Caco-2 (cell line): ENCODE results near the gene PCSK9. TPM values are rescaled to one million over a fixed set of nuclear protein-coding genes. Genes with fewer than 3 reads are reported as not detected.

Experiments
- BruUV-seq: library from RNA; stranded (reverse); fragments of 400-500 nt; replicated peaks from 2 replicates; lab custom pipeline; 2021; lab: Mats Ljungman, UMichigan
- CTCF ChIA-PET: fragments of 300-600 bp; sonication (Branson Sonifier 250); formaldehyde crosslinking; loops from one replicate; lab custom pipeline; 2022; ENCODE audit warnings: antibody characterized with exemption; lab: Charles Lee
- POLR2A ChIA-PET: fragments of 300-600 bp; sonication (Branson Sonifier 250); formaldehyde crosslinking; loops from one replicate; lab custom pipeline; 2022; ENCODE audit warnings: antibody characterized with exemption; lab: Charles Lee
- DNase-seq, 2 experiments: peaks; one replicate each; pipeline versions ENCODE4 v3.0.0 to v3.0.0-alpha.2; 2020 to 2022
- H3K27me3 ChIP-seq: replicated peaks from 2 replicates; pipeline ENCODE4 v1.6.0; 2011; ENCODE audit warnings: low read length; ENCODE audit not compliant: control insufficient read depth, insufficient read depth
- H3K36me3 ChIP-seq: 2 replicates; pipeline ENCODE4 v1.5.1; 2011; ENCODE audit warnings: low read length; ENCODE audit not compliant: control insufficient read depth, insufficient read depth
- H3K4me1 ChIP-seq: fragments of 250-450 bp; sonication (Bioruptor Pico); 2 replicates; pipeline ENCODE4 v1.5.1; 2020; ENCODE audit warnings: mild to moderate bottlenecking
- H3K4me3 ChIP-seq: 2 replicates; pipeline ENCODE4 v1.5.1; 2011; ENCODE audit warnings: low read depth, mild to moderate bottlenecking, control low read depth, low read length
- H3K9me3 ChIP-seq: fragments of 250-450 bp; sonication (Bioruptor Pico); 2 replicates; pipeline ENCODE4 v1.5.1; 2020; ENCODE audit warnings: mild to moderate bottlenecking, moderate library complexity
- H3K27ac Mint-ChIP-seq: one replicate; pipeline ENCODE4 v1.8.0; 2022; ENCODE audit warnings: mixed read lengths; ENCODE audit not compliant: unreplicated experiment
- H3K27me3 Mint-ChIP-seq: one replicate; pipeline ENCODE4 v1.8.0; 2022; ENCODE audit warnings: mixed read lengths; ENCODE audit not compliant: insufficient read depth, unreplicated experiment
- H3K36me3 Mint-ChIP-seq: one replicate; pipeline ENCODE4 v1.8.0; 2022; ENCODE audit warnings: mild to moderate bottlenecking, mixed read lengths; ENCODE audit not compliant: insufficient read depth, unreplicated experiment
- H3K4me1 Mint-ChIP-seq: one replicate; pipeline ENCODE4 v1.8.0; 2022; ENCODE audit warnings: low read depth, mixed read lengths; ENCODE audit not compliant: unreplicated experiment
- H3K4me3 Mint-ChIP-seq: one replicate; pipeline ENCODE4 v1.8.0; 2022; ENCODE audit warnings: mild to moderate bottlenecking, moderate library complexity, mixed read lengths; ENCODE audit not compliant: unreplicated experiment
- H3K9me3 Mint-ChIP-seq: one replicate; pipeline ENCODE4 v1.8.0; 2022; ENCODE audit warnings: mixed read lengths; ENCODE audit not compliant: unreplicated experiment
- intact Hi-C: fragments of 100-400 bp; cut with micrococcal nuclease; formaldehyde crosslinking; loops from one replicate; pipeline ENCODE4 v1.10.0; 2022; ENCODE audit not compliant: unreplicated experiment
- total RNA-seq: library from RNA; stranded (reverse); gene quantifications from 2 replicates; pipeline ENCODE4 v1.2.3, GENCODE V29; 2022
- TF ChIP-seq, protein P1 (sequence below), 2 experiments: fragments of 200-600 bp in 1 of 2; IDR thresholded peaks; 1 replicate in 1 of 2; 2 replicates in 1 of 2; pipeline versions ENCODE4 v1.5.1 to v1.8.0; 2011 to 2022; ENCODE audit warnings: antibody characterized with exemption in 1 of 2, control low read depth in 1 of 2, inconsistent platforms in 1 of 2, low read depth in 1 of 2, low read length in 1 of 2, mild to moderate bottlenecking in 1 of 2, moderate library complexity in 1 of 2; ENCODE audit not compliant: insufficient read depth in 1 of 2, severe bottlenecking in 1 of 2, unreplicated experiment in 1 of 2

Gene PCSK9
- total RNA-seq, 1 experiment from 2014 or later = 29.4 TPM

DNA sequence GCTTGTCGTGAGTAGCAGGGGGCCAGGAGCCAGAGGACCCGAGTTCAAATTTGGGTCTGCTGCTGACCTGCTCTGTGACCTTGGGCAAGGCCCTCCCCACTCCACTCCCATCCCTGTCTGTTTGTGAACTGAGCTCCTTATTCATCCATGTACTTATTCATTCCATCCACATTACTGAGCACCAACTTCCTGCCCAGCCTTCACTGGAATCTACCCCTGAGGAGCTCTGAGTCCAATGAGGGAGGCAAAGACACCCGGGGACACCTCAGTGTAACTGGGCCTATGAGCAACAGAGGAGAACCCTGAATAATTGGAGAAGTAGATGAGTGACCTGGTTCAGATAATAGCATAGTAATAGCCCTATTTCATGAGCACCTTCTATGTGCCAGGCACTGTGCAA lies 31.7 kb upstream of the PCSK9 start:
- Mint-ChIP-seq H3K36me3 (no peaks in the 10 kb centered on the region), H3K27me3 (no peaks in the 10 kb centered on the region), H3K27ac (no peak overlapping the region), H3K9me3 (no peaks in the 10 kb centered on the region), H3K4me1 (no peaks in the 10 kb centered on the region), H3K4me3 (no peak overlapping the region)
- Histone ChIP-seq H3K4me1 (no peaks in the 10 kb centered on the region), H3K36me3 (no peaks in the 10 kb centered on the region), H3K4me3 (no peak overlapping the region), H3K9me3 (no peaks in the 10 kb centered on the region), H3K27me3 (no peaks in the 10 kb centered on the region)
- TF ChIP-seq, protein P1, sequence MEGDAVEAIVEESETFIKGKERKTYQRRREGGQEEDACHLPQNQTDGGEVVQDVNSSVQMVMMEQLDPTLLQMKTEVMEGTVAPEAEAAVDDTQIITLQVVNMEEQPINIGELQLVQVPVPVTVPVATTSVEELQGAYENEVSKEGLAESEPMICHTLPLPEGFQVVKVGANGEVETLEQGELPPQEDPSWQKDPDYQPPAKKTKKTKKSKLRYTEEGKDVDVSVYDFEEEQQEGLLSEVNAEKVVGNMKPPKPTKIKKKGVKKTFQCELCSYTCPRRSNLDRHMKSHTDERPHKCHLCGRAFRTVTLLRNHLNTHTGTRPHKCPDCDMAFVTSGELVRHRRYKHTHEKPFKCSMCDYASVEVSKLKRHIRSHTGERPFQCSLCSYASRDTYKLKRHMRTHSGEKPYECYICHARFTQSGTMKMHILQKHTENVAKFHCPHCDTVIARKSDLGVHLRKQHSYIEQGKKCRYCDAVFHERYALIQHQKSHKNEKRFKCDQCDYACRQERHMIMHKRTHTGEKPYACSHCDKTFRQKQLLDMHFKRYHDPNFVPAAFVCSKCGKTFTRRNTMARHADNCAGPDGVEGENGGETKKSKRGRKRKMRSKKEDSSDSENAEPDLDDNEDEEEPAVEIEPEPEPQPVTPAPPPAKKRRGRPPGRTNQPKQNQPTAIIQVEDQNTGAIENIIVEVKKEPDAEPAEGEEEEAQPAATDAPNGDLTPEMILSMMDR (IDR thresholded peaks at IDR 0.05; ENCODE audit: insufficient read depth in 1 of 2, low read depth in 1 of 2, low read length in 1 of 2, severe bottlenecking in 1 of 2, unreplicated experiment in 1 of 2) = no peak
- ChIA-PET CTCF (interaction anchor here (1.1 kb wide), 1 partner anchor 14 kb away, joined by 3 read pairs; no protein-coding TSS in a partner anchor), POLR2A (no interaction called here)
- BruUV-seq = no TSS peak
- DNase-seq = no peak
- intact Hi-C loops = no loop called here

DNA sequence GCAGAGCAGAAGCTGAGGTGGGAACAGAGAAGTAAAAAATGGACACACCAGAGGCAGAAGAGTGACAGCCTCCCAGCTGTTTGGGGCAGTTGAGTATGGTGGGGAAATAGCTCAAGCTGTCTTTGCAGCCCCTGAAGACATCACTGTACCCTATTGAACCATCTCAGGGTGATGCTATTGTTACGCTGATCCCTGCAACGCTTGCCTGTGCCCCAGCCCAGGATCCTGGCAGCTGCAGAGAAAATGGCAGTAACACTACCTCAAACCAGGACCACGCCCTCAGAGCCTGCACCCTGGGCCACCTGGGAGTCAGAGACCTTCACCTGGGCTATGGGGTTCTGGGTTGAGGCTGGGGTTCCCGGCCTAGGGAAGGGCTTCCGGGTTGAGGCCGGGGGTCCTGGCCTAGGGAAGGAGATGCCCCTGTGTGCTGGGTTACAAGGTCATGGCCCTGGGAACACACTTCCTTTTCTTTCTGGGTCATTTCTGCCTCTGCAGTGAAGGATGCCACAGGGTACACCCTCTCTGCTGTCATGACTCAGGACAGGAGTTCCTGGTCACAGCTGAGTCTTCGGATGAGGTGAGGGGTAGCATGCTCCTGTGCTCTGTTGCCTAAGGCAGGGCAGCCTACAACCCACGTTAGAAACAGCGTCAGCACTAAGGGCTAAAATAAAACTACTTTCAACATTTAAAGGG lies 29.0 kb upstream of the PCSK9 start:
- H3K36me3 Mint-ChIP-seq = no peaks in the 10 kb centered on the region
- no peaks in the 10 kb centered on the region for H3K4me1 Mint-ChIP-seq
- CTCF ChIA-PET = interaction anchor here (1.3 kb wide), 1 partner anchor 12 kb away, joined by 3 read pairs; no protein-coding TSS in a partner anchor
- Histone ChIP-seq H3K36me3 (no peaks in the 10 kb centered on the region), H3K4me3 (no peak overlapping the region), H3K9me3 (no peaks in the 10 kb centered on the region), H3K27me3 (no peaks in the 10 kb centered on the region), H3K4me1 (no peaks in the 10 kb centered on the region)
- H3K4me3 Mint-ChIP-seq = no peak overlapping the region
- H3K27ac Mint-ChIP-seq = no peak overlapping the region
- TF ChIP-seq, protein P1 (IDR thresholded peaks at IDR 0.05; ENCODE audit: insufficient read depth in 1 of 2, low read depth in 1 of 2, low read length in 1 of 2, severe bottlenecking in 1 of 2, unreplicated experiment in 1 of 2) = no peak
- H3K9me3 Mint-ChIP-seq = no peaks in the 10 kb centered on the region
- DNase-seq = no peak
- intact Hi-C loops = no loop called here
- POLR2A ChIA-PET = no interaction called here
- H3K27me3 Mint-ChIP-seq = no peaks in the 10 kb centered on the region
- BruUV-seq = no TSS peak

DNA sequence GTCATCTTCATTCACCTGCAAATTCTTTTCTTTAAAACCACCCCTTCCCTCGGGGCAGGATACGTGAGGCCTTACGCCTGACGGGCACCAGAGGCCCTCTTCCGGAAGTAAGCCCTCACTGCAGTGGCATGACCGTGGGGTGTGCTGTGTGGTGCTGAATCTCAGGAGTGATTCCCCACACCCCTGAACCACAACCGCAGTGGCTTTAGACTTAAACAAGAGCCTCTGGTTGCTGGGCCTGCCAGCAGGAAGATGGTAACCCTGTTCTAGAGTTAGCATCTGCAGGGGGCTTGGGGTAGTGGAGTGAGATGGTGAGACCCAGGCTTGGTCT lies 28.5 kb upstream of the PCSK9 start:
- no peaks in the 10 kb centered on the region for H3K4me1 Mint-ChIP-seq

More for the DNA sequence above, 28.5 kb upstream of the PCSK9 start:
- POLR2A ChIA-PET = no interaction called here
- no peaks in the 10 kb centered on the region for H3K9me3 ChIP-seq
- Mint-ChIP-seq H3K9me3 (no peaks in the 10 kb centered on the region), H3K36me3 (no peaks in the 10 kb centered on the region), H3K4me3 (no peak overlapping the region), H3K27ac (no peak overlapping the region), H3K27me3 (no peaks in the 10 kb centered on the region)
- BruUV-seq = no TSS peak
- CTCF ChIA-PET = interaction anchor here (1.3 kb wide), 1 partner anchor 11 kb away, joined by 3 read pairs; no protein-coding TSS in a partner anchor
- H3K27me3 ChIP-seq = no peaks in the 10 kb centered on the region
- TF ChIP-seq, protein P1 (IDR thresholded peaks at IDR 0.05; ENCODE audit: insufficient read depth in 1 of 2, low read depth in 1 of 2, low read length in 1 of 2, severe bottlenecking in 1 of 2, unreplicated experiment in 1 of 2) = no peak
- no peak for DNase-seq
- no peak overlapping the region for H3K4me3 ChIP-seq
- no peaks in the 10 kb centered on the region for H3K36me3 ChIP-seq
- no peaks in the 10 kb centered on the region for H3K4me1 ChIP-seq
- intact Hi-C loops = no loop called here
